Retinal pigment epithelial cell (primary cell): ENCODE results near the gene PDE4D.

ENCODE experiments used
- DNase-seq: peaks from one replicate; pipeline ENCODE4 v3.0.0-alpha.2; 2010; ENCODE audit warnings: low read depth
- H3K4me3 ChIP-seq: 2 replicates; pipeline ENCODE4 v1.5.1; 2011; ENCODE audit warnings: mild to moderate bottlenecking, low read length, control low read depth, moderate library complexity
- CTCF ChIP-seq: conservative IDR thresholded peaks from 2 replicates; pipeline ENCODE4 v1.5.1; 2011; ENCODE audit warnings: low read depth, low read length, control low read depth, inconsistent platforms

The PDE4D gene

GRCh38 chr5:59542306-59542705 is 351.2 kb downstream of the PDE4D start:
- no peak for DNase-seq
- H3K4me3 ChIP-seq = no peak overlapping the region
- TF ChIP-seq CTCF = no peak

GRCh38 chr5:59540366-59540765 is 353.2 kb downstream of the PDE4D start:
- no peak for DNase-seq
- H3K4me3 ChIP-seq = no peak overlapping the region

GRCh38 chr5:59538750-59539121 is 354.8 kb downstream of the PDE4D start:
- TF ChIP-seq CTCF = no peak
- DNase-seq = no peak
- H3K4me3 ChIP-seq = no peak overlapping the region

More at GRCh38 chr5:59540366-59540765, 353.2 kb downstream of the PDE4D start:
- TF ChIP-seq CTCF = no peak

GRCh38 chr5:59537961-59538749 is 355.4 kb downstream of the PDE4D start:
- DNase-seq = no peak
- no peak overlapping the region for H3K4me3 ChIP-seq
- no peak for TF ChIP-seq CTCF

- no peak for TF ChIP-seq CTCF
- no peak overlapping the region for H3K4me3 ChIP-seq
- no peak for DNase-seq
These were observed 356.7 kb downstream of the PDE4D start for GRCh38 chr5:59536875-59537274.

- no peak for TF ChIP-seq CTCF
- no peak overlapping the region for H3K4me3 ChIP-seq
- no peak for DNase-seq
These were observed 358.0 kb downstream of the PDE4D start for GRCh38 chr5:59535561-59535960.

- no peak overlapping the region for H3K4me3 ChIP-seq
- TF ChIP-seq CTCF = no peak
- no peak for DNase-seq
These were observed 359.8 kb downstream of the PDE4D start for GRCh38 chr5:59533730-59534108.
